OCI-LY1 (cell line): Measurements from ENCODE around the gene ISCU.
A peak's percentile ranks its signal among the peaks of the same experiment; 100 is the strongest.

ENCODE experiments used
- CTCF ChIP-seq: fragments of 200-600 bp; sonication (generic), shearing (Covaris generic); IDR thresholded peaks from 2 replicates; pipeline ENCODE4 v1.5.1; 2017; ENCODE audit warnings: mild to moderate bottlenecking, antibody characterized with exemption, low read length, moderate library complexity, mixed read lengths
- EZH2 ChIP-seq: fragments of 200-600 bp; sonication (generic), shearing (Covaris generic); IDR thresholded peaks from 2 replicates; pipeline ENCODE4 v1.8.0; 2017; ENCODE audit warnings: borderline replicate concordance, mixed run types, mild to moderate bottlenecking, antibody characterized with exemption, low read length, moderate library complexity, mixed read lengths

GRCh38 chr12:108519558-108519957 is 42.8 kb upstream of the ISCU start:
- TF ChIP-seq EZH2: no peak
- peak; percentile 13; the same call in 1 of the 2 replicates for TF ChIP-seq CTCF
